HepG2 (cell line): ENCODE results near the gene BIRC3. TPM values are rescaled to one million over a fixed set of nuclear protein-coding genes. Genes with fewer than 3 reads are reported as not detected.
A peak's percentile ranks its signal among the peaks of the same experiment; 100 is the strongest.

Experiments
- ATAC-seq: fragments of 200-7000 bp; cut with Tn5 transposase; 3 replicates; pipeline ENCODE4 v1.9.1; 2020; ENCODE audit warnings: mild to moderate bottlenecking, moderate library complexity
- BruUV-seq: library from RNA; stranded (reverse); fragments of 400-500 nt; replicated peaks from 2 replicates; lab custom pipeline; 2021; lab: Mats Ljungman, UMichigan
- CTCF ChIA-PET: fragments of 300-600 bp; formaldehyde crosslinking; extraction: SDS; loops from one replicate; lab custom pipeline; 2021; ENCODE audit warnings: low total read pairs, inconsistent platforms, low intra/inter-chr PET ratio; lab: Yijun Ruan, JAX
- POLR2A ChIA-PET: fragments of 350-600 bp; sonication (Branson Sonifier 250); formaldehyde crosslinking; loops from one replicate; lab custom pipeline; 2020; ENCODE audit warnings: antibody characterized with exemption, inconsistent platforms; lab: Yijun Ruan, JAX
- DNase-seq: peaks from one replicate; pipeline ENCODE4 v3.0.0-alpha.2; 2015; ENCODE audit warnings: low spot score
- FAIRE-seq: peaks from 3 replicates; lab custom pipeline; 2011; peaks lifted over from hg19 to GRCh38; lab: Jason Lieb, UNC
- H2AFZ ChIP-seq: one replicate; pipeline ENCODE4 v1.6.1; 2011; ENCODE audit warnings: low read length, inconsistent platforms
- H3K27ac ChIP-seq: fragments of 300-600 bp; 3 replicates; pipeline ENCODE4 v1.8.0; 2011; ENCODE audit warnings: mixed run types, mild to moderate bottlenecking, mixed read lengths, low read length, inconsistent platforms; ENCODE audit not compliant: insufficient read depth; ENCODE audit errors: extremely low read length
- H3K27me3 ChIP-seq, 2 experiments: fragments of 200-600 bp in 1 of 2; 2 replicates in 1 of 2; 3 replicates in 1 of 2; pipeline versions ENCODE4 v1.6.0 to v1.8.0; 2011; ENCODE audit warnings: low read length in 2 of 2, mild to moderate bottlenecking in 2 of 2, moderate library complexity in 2 of 2, inconsistent platforms in 1 of 2; ENCODE audit not compliant: insufficient read depth in 2 of 2, control insufficient read depth in 1 of 2
- H3K36me3 ChIP-seq, 2 experiments: fragments of 200-600 bp in 1 of 2; replicated peaks in 1 of 2; 2 replicates in 1 of 2; 3 replicates in 1 of 2; pipeline versions ENCODE4 v1.5.1 to v1.8.0; 2011; ENCODE audit warnings: low read length in 2 of 2, inconsistent platforms in 1 of 2; ENCODE audit not compliant: insufficient read depth in 2 of 2, control insufficient read depth in 1 of 2
- H3K4me1 ChIP-seq: 2 replicates; pipeline ENCODE4 v1.5.1; 2012; ENCODE audit warnings: low read length, inconsistent platforms; ENCODE audit not compliant: insufficient read depth
- H3K4me2 ChIP-seq: 2 replicates; pipeline ENCODE4 v1.6.0; 2011; ENCODE audit warnings: low read depth, low read length, inconsistent platforms
- H3K4me3 ChIP-seq, 3 experiments: fragments of 200-600 bp in 1 of 3; sonication (generic), shearing (Covaris generic) in 1 of 3; replicated peaks in 1 of 3; 2 replicates each; pipeline ENCODE4 v1.5.1; 2011 to 2016; ENCODE audit warnings: low read length in 3 of 3, inconsistent platforms in 2 of 3, low read depth in 2 of 3, mild to moderate bottlenecking in 2 of 3, control low read depth in 1 of 3, mixed read lengths in 1 of 3; ENCODE audit not compliant: insufficient read depth in 1 of 3
- H3K79me2 ChIP-seq: one replicate; pipeline ENCODE4 v1.6.1; 2011; ENCODE audit warnings: low read length, inconsistent platforms; ENCODE audit not compliant: insufficient read depth
- H3K9ac ChIP-seq: 2 replicates; pipeline ENCODE4 v1.6.0; 2011; ENCODE audit warnings: mild to moderate bottlenecking, low read depth, low read length, inconsistent platforms; ENCODE audit not compliant: insufficient read depth
- H3K9me3 ChIP-seq: 2 replicates; pipeline ENCODE4 v1.5.1; 2012; ENCODE audit warnings: mild to moderate bottlenecking, low read length
- H4K20me1 ChIP-seq: 2 replicates; pipeline ENCODE4 v1.6.0; 2011; ENCODE audit warnings: inconsistent platforms, mild to moderate bottlenecking, low read length, moderate library complexity; ENCODE audit not compliant: insufficient read depth
- ASH2L ChIP-seq: fragments of 300-600, 200-600 bp; sonication (generic); IDR thresholded peaks from 2 replicates; pipeline ENCODE4 v1.7.0; 2017; ENCODE audit warnings: low read depth, mild to moderate bottlenecking, moderate library complexity, mixed read lengths, low read length; ENCODE audit not compliant: insufficient read length
- ATF7 ChIP-seq, 2 experiments: fragments of 450-650 bp in 1 of 2; sonication (generic) in 1 of 2; formaldehyde crosslinking in 1 of 2; IDR thresholded peaks; 2 replicates each; pipeline versions ENCODE4 v1.4.0 to v1.6.1; 2016 to 2020; ENCODE audit warnings: antibody characterized with exemption in 1 of 2, mild to moderate bottlenecking in 1 of 2, missing genetic modification reagents in 1 of 2
- ZFAT ChIP-seq: sonication (generic); formaldehyde crosslinking; conservative IDR thresholded peaks from 2 replicates; pipeline ENCODE4 v1.8.1; 2023; ENCODE audit warnings: missing genetic modification reagents, inconsistent platforms
- ZFP37 ChIP-seq: sonication (generic); formaldehyde crosslinking; IDR thresholded peaks from 2 replicates; pipeline ENCODE4 v1.4.0; 2020; ENCODE audit warnings: missing genetic modification reagents, borderline replicate concordance
- ZNF337 ChIP-seq: sonication (generic); formaldehyde crosslinking; IDR thresholded peaks from 2 replicates; pipeline ENCODE4 v1.5.1; 2020; ENCODE audit warnings: missing genetic modification reagents, low read depth, mild to moderate bottlenecking, borderline replicate concordance
- ZNF687 ChIP-seq: sonication (generic); formaldehyde crosslinking; IDR thresholded peaks from 2 replicates; pipeline ENCODE4 v1.5.1; 2020; ENCODE audit warnings: mild to moderate bottlenecking, missing genetic modification reagents, moderate library complexity
- WGBS: methylation state at CpG from one replicate; pipeline ENCODE4 v1.1.6; 2017; ENCODE audit warnings: low lambda C conversion rate; 5-methylcytosine and 5-hydroxymethylcytosine counted together
- in situ Hi-C: cut with HindIII; loops from 2 replicates; pipeline ENCODE4 v1.10.0; 2017; ENCODE audit warnings: low pct_unique_long_range_greater_than_20kb; ENCODE audit not compliant: extremely low pct_ligation_motif_present
- intact Hi-C: fragments of 100-400 bp; cut with micrococcal nuclease; formaldehyde crosslinking; loops from one replicate; pipeline ENCODE4 v1.10.0; 2022; ENCODE audit not compliant: unreplicated experiment
- polyA plus RNA-seq, 8 experiments: library from polyadenylated mRNA; depleted of rRNA in 3 of 8; stranded (reverse) in 7 of 8; unstranded in 1 of 8; fragments of >200 nt; fragmentation: Illumina TruSeq in 4 of 8; extraction: Trizol in 4 of 8; gene quantifications; 2 replicates each; pipeline versions ENCODE4 v1.2.1 to v1.2.3, GENCODE V29; 2011 to 2016; ENCODE audit warnings: low read depth in 4 of 8, missing spikeins in 1 of 8, mixed read lengths in 1 of 8; ENCODE audit not compliant: insufficient read depth in 1 of 8
- total RNA-seq, 5 experiments: library from RNA; depleted of rRNA; stranded (reverse); fragments of >200 nt; fragmentation: Illumina TruSeq; extraction: Trizol; gene quantifications; 2 replicates each; pipeline ENCODE4 v1.2.3, GENCODE V29; 2016; ENCODE audit warnings: low read depth in 1 of 5

BIRC3 gene
- total and polyA plus RNA-seq, 2 of the 13 experiments (the other 11 are each of a cell fraction or from before 2014, with no cell fraction given), result 0.41 to 4.2 TPM

- peak; percentile 0 for TF ChIP-seq ASH2L
Measured at GRCh38 chr11:102347462-102348370, 30.4 kb downstream of the BIRC3 start (continued).

DNA sequence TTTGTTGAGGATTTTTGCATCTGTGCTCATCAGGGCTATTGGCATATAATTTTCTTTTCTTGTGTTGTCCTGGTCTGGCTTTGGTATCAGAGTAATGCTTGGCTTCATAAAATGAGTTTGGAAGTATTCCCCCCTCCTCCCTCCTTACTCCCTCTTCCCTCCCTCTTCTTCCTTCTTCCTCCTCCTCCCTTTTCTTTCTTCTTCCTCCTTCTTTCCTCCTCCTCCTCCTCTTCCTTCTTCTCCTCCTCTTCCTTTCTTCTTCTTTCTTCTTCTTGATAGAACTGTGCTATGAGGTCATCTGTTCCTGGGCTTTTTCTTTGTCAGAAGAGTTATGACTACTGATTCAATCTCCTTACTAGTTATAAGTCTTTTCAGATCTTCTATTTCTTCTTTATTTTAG is 39.8 kb downstream of the BIRC3 start:
- ATAC-seq (no peak), FAIRE-seq (no peak), DNase-seq (no peak)
- H3K4me1 ChIP-seq, result peaks cover 6% of the 10 kb centered on the region; the same call in 1 of the 2 replicates
- H4K20me1 ChIP-seq, result no peaks in the 10 kb centered on the region; the same call in 1 of the 2 replicates
- H3K9ac ChIP-seq, result no peak overlapping the region
- ChIA-PET POLR2A (no interaction called here), CTCF (no interaction called here)
- peaks cover 5% of the 10 kb centered on the region; the same call in 1 of the 2 replicates for H3K9me3 ChIP-seq
- no peak overlapping the region for H3K27ac ChIP-seq
- H3K79me2 ChIP-seq, result peaks cover 61% of the 10 kb centered on the region
- in situ Hi-C loops, result no loop called here
- intact Hi-C loops, result no loop called here
- H3K27me3 ChIP-seq, result no peaks in the 10 kb centered on the region
- BruUV-seq, result no TSS peak
- no peak overlapping the region for H3K4me2 ChIP-seq
- H3K4me3 ChIP-seq, result no peak overlapping the region
- H3K36me3 ChIP-seq, result peaks cover 17 to 45% of the 10 kb centered on the region in 2 experiments
- H2AFZ ChIP-seq, result no peak overlapping the region
- no peak for TF ChIP-seq ZFAT (CRISPR knock-in tag)
- peak; percentile 46 for TF ChIP-seq ATF7 (IDR thresholded peaks at IDR 0.05)
- no peak for TF ChIP-seq ATF7 (CRISPR knock-in tag; IDR thresholded peaks at IDR 0.05)

- no peaks in the 10 kb centered on the region; the same call in 1 of the 2 replicates for H4K20me1 ChIP-seq
- no peak overlapping the region for H3K27ac ChIP-seq
- no peak overlapping the region for H2AFZ ChIP-seq
- no peak overlapping the region for H3K9ac ChIP-seq
- H3K79me2 ChIP-seq, result peaks cover 51% of the 10 kb centered on the region
- DNase-seq (no peak), FAIRE-seq (no peak), ATAC-seq (no peak)
- peaks cover 6% of the 10 kb centered on the region; the same call in 1 of the 2 replicates for H3K4me1 ChIP-seq
- 99% methylated on average over 3 of the region's 3 CpGs for WGBS
- ChIA-PET POLR2A (no interaction called here), CTCF (no interaction called here)
- no peak overlapping the region for H3K4me3 ChIP-seq
- TF ChIP-seq ZFP37 (CRISPR knock-in tag) (no peak), ZNF337 (CRISPR knock-in tag) (peak; percentile 97; the same call in 1 of the 2 replicates), ZNF687 (CRISPR knock-in tag) (no peak)
- peaks cover 5% of the 10 kb centered on the region; the same call in 1 of the 2 replicates for H3K9me3 ChIP-seq
- no peak overlapping the region for H3K4me2 ChIP-seq
- no peaks in the 10 kb centered on the region for H3K27me3 ChIP-seq
- BruUV-seq, result no TSS peak
- in situ Hi-C loops, result no loop called here
- intact Hi-C loops, result no loop called here
- H3K36me3 ChIP-seq, result peaks cover 15 to 57% of the 10 kb centered on the region in 2 experiments
Measured at GRCh38 chr11:102359372-102359771, 42.1 kb downstream of the BIRC3 start.
